Measurements from ENCODE around the gene DIS3L2. TPM values are rescaled to one million over a fixed set of nuclear protein-coding genes. Genes with fewer than 3 reads are reported as not detected.
A peak's percentile ranks its signal among the peaks of the same experiment; 100 is the strongest.
"Not testable (repeated sequence)": the region's sequence is repeated elsewhere in the genome, so short reads cannot be mapped to it uniquely, and the experiment has no call there.

DIS3L2 gene
- total RNA-seq, 6 donors from 2014 or later, result 31.2 to 98.5 (median 50.3) TPM

- Histone ChIP-seq H3K27ac (no peak overlapping the region), H3K36me3 (no peaks in the 10 kb centered on the region), H3K27me3 (no peaks in the 10 kb centered on the region), H3K4me3 (no peak overlapping the region), H3K9me3 (peaks cover 0 to 8% (median 0%) of the 10 kb centered on the region in 4 donors), H3K4me1 (peaks cover 7 to 13% (median 12%) of the 10 kb centered on the region in 4 donors)
- ATAC-seq (ENCODE audit: low FRiP score in 2 of 2), result peak in 1 of 2 donors; percentile 32
- no peak for DNase-seq
- no peak for TF ChIP-seq POLR2A (IDR thresholded peaks at IDR 0.05)
- no peak for TF ChIP-seq EP300 (IDR thresholded peaks at IDR 0.05)
- no peak for TF ChIP-seq POLR2AphosphoS5 (IDR thresholded peaks at IDR 0.05)
- no peak for TF ChIP-seq CTCF (IDR thresholded peaks at IDR 0.05)
- 89 to 92% methylated on average over 8 to 9 of the region's 9 CpGs for WGBS, 2 donors
Measured at GRCh38 chr2:232310121-232310520, 348.6 kb downstream of the DIS3L2 start.

- TF ChIP-seq POLR2A (IDR thresholded peaks at IDR 0.05) (no peak), POLR2AphosphoS5 (IDR thresholded peaks at IDR 0.05) (no peak), EP300 (IDR thresholded peaks at IDR 0.05) (no peak), CTCF (IDR thresholded peaks at IDR 0.05) (no peak)
Measured at GRCh38 chr2:232310696-232311095, 349.2 kb downstream of the DIS3L2 start.

GRCh38 chr2:232313645-232314044 is 352.1 kb downstream of the DIS3L2 start:
- not testable (repeated sequence) for H3K9me3 ChIP-seq; H3K27ac ChIP-seq; H3K36me3 ChIP-seq; H3K27me3 ChIP-seq; ATAC-seq (ENCODE audit: low FRiP score in 2 of 2); H3K4me3 ChIP-seq
- DNase-seq, result peak in 1 of 2 donors; percentile 4
- peaks cover 24 to 35% (median 29%) of the 10 kb centered on the region in 4 donors for H3K4me1 ChIP-seq
- 100% methylated on average over 2 of the region's 2 CpGs for WGBS, 2 donors

More at GRCh38 chr2:232310696-232311095, 349.2 kb downstream of the DIS3L2 start:
- Histone ChIP-seq H3K9me3 (peaks cover 0 to 8% (median 0%) of the 10 kb centered on the region in 4 donors), H3K27ac (no peak overlapping the region), H3K27me3 (no peaks in the 10 kb centered on the region), H3K36me3 (no peaks in the 10 kb centered on the region), H3K4me1 (peaks cover 10 to 19% (median 15%) of the 10 kb centered on the region in 4 donors), H3K4me3 (no peak overlapping the region)
- ATAC-seq (ENCODE audit: low FRiP score in 2 of 2), result no peak
- WGBS, 2 donors, result 80 to 85% methylated on average over 1 of the region's 1 CpG
- no peak for DNase-seq

GRCh38 chr2:232315049-232315922 is 353.8 kb downstream of the DIS3L2 start:
- H3K4me1 ChIP-seq, result peaks cover 24 to 43% (median 29%) of the 10 kb centered on the region in 4 donors
- H3K27ac ChIP-seq, result peak overlapping the region; percentile 71 to 88 (median 82)
- peak; percentile 84 to 92 for ATAC-seq (ENCODE audit: low FRiP score in 2 of 2)
- DNase-seq, result peak in 1 of 2 donors; percentile 88
- TF ChIP-seq POLR2AphosphoS5 (IDR thresholded peaks at IDR 0.05) (peak; percentile 36 to 62), EP300 (IDR thresholded peaks at IDR 0.05) (no peak), POLR2A (IDR thresholded peaks at IDR 0.05) (no peak), CTCF (IDR thresholded peaks at IDR 0.05) (peak; percentile 9 to 69 (median 47))
- H3K9me3 ChIP-seq, result peaks cover 0 to 8% (median 0%) of the 10 kb centered on the region in 4 donors
- H3K4me3 ChIP-seq, result no peak overlapping the region
- no peaks in the 10 kb centered on the region for H3K36me3 ChIP-seq
- no peaks in the 10 kb centered on the region for H3K27me3 ChIP-seq
- 52 to 77% methylated on average over 11 to 12 of the region's 12 CpGs for WGBS, 2 donors

- DNase-seq, result no peak
- peak overlapping the region; percentile 65 to 88 (median 82) for H3K27ac ChIP-seq
- peaks cover 0 to 8% (median 0%) of the 10 kb centered on the region in 4 donors for H3K9me3 ChIP-seq
- H3K27me3 ChIP-seq, result no peaks in the 10 kb centered on the region
- TF ChIP-seq POLR2A (IDR thresholded peaks at IDR 0.05), result no peak
- TF ChIP-seq EP300 (IDR thresholded peaks at IDR 0.05), result no peak
- H3K4me3 ChIP-seq, result no peak overlapping the region
- H3K4me1 ChIP-seq, result peaks cover 24 to 43% (median 29%) of the 10 kb centered on the region in 4 donors
- ATAC-seq (ENCODE audit: low FRiP score in 2 of 2), result peak in 1 of 2 donors; percentile 5
- WGBS, 2 donors, result 60 to 63% methylated on average over 8 of the region's 8 CpGs
- H3K36me3 ChIP-seq, result no peaks in the 10 kb centered on the region
Measured at GRCh38 chr2:232315923-232316299, 354.4 kb downstream of the DIS3L2 start.
